ENCODE data around the gene INHBC. TPM values are rescaled to one million over a fixed set of nuclear protein-coding genes. Genes with fewer than 3 reads are reported as not detected.
A peak's percentile ranks its signal among the peaks of the same experiment; 100 is the strongest.
"Not testable (repeated sequence)": the region's sequence is repeated elsewhere in the genome, so short reads cannot be mapped to it uniquely, and the experiment has no call there.

INHBC gene, protein sequence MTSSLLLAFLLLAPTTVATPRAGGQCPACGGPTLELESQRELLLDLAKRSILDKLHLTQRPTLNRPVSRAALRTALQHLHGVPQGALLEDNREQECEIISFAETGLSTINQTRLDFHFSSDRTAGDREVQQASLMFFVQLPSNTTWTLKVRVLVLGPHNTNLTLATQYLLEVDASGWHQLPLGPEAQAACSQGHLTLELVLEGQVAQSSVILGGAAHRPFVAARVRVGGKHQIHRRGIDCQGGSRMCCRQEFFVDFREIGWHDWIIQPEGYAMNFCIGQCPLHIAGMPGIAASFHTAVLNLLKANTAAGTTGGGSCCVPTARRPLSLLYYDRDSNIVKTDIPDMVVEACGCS
- not detected for total RNA-seq

DNA sequence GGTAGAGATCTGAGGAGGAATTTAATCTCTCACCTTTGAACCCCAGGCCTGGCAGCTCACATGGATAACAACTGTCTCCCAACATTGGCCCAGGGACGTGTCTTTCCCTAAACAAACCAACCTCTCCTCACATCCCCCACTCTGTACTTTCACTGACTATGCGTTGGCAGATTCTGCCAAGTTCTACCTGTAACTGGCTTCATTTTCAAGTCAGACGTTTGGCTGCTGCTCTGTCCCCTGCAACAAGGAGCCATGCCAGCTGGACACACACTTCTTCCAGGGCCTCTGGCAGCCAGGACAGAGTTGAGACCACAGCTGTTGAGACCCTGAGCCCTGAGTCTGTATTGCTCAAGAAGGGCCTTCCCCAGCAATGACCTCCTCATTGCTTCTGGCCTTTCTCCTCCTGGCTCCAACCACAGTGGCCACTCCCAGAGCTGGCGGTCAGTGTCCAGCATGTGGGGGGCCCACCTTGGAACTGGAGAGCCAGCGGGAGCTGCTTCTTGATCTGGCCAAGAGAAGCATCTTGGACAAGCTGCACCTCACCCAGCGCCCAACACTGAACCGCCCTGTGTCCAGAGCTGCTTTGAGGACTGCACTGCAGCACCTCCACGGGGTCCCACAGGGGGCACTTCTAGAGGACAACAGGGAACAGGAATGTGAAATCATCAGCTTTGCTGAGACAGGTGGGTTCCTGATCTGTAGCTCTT is at the start of gene INHBC:
TSS of gene INHBC (plus strand) at position 268 of the 707 bp plus-strand sequence. CDS start at position 371, 103 bp downstream.
- H3K36me3 Mint-ChIP-seq, result peaks cover 3% of the 10 kb centered on the region
- peak within 1 kb of the TSS; percentile 89 for H3K27ac Mint-ChIP-seq
- ATAC-seq (no peak), DNase-seq (no peak)
- CTCF ChIA-PET, result interaction anchor here (0.7 to 6.7 kb wide), 10 partner anchors 10 to 347 kb away, joined by 3 to 40 read pairs (median 4); partner anchors contain the start of genes GLI1 and INHBE
- H3K4me1 Mint-ChIP-seq, result peaks cover 30% of the 10 kb centered on the region
- no peaks in the 10 kb centered on the region for H3K9me3 Mint-ChIP-seq (ENCODE audit: low read depth)
- no peaks in the 10 kb centered on the region for H3K27me3 Mint-ChIP-seq
- peak within 1 kb of the TSS; percentile 68 for H3K4me3 Mint-ChIP-seq

DNA sequence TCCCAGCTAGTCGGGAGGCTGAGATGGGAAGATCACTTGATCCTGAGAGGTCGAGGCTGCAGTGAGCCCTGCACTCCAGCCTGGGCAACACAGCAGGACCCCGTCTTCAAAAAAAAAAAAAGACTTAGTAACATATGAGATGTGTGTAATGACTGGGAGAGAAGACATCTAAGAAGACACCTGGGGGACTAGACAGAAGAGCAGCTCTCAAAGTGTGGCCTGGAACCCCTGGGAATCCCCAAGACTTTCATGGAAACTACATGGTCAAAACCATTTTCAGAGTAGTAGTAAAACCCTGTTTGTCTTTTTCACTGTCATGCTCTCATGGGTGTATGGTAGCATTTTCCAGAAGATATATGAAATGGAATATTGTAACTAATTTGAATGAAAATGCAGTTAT is 49.0 kb upstream of the INHBC start:
- CTCF ChIA-PET, result interaction anchor here (0.5 to 1.3 kb wide), 2 partner anchors 18 to 1050 kb away, joined by 3 to 4 read pairs; no protein-coding TSS in a partner anchor
- DNase-seq, result no peak
- peaks cover 2% of the 10 kb centered on the region for H3K4me1 Mint-ChIP-seq

DNA sequence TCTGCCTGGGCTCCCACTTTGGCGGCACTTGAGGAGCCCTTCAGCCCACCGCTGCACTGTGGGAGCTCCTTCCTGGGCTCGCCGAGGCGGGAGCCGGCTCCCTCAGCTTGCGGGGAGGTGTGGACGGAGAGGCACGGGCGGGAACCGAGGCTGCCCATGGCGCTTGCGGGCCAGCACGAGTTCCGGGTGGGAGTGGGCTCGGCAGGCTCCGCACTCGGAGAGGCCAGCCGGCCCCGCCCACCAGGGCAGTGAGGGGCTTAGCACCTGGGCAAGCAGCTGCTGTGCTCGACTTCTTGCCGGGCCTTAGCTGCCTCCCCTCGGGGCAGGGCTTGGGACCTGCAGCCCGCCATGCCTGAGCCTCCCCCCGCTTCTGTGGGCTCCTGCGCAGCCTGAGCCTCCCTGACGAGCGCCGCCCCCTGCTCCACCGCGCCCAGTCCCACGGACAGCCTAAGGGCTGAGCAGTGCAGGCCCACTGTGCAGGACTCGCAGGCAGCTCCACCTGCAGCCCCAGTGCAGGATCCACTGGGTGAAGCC is 48.3 kb upstream of the INHBC start:
- Mint-ChIP-seq H3K27ac (no peak overlapping the region), H3K36me3 (peaks cover 22% of the 10 kb centered on the region), H3K27me3 (no peaks in the 10 kb centered on the region), H3K9me3 (ENCODE audit: low read depth) (no peaks in the 10 kb centered on the region), H3K4me3 (no peak overlapping the region), H3K4me1 (peaks cover 2% of the 10 kb centered on the region)
- ATAC-seq (no peak), DNase-seq (no peak)
- CTCF ChIA-PET, result interaction anchor here (0.5 to 1.3 kb wide), 3 partner anchors 19 to 1050 kb away, joined by 3 to 4 read pairs (median 3); no protein-coding TSS in a partner anchor

More for the DNA sequence above, 49.0 kb upstream of the INHBC start:
- no peaks in the 10 kb centered on the region for H3K9me3 Mint-ChIP-seq (ENCODE audit: low read depth)
- no peak for ATAC-seq
- peaks cover 22% of the 10 kb centered on the region for H3K36me3 Mint-ChIP-seq
- no peaks in the 10 kb centered on the region for H3K27me3 Mint-ChIP-seq
- H3K27ac Mint-ChIP-seq, result no peak overlapping the region
- no peak overlapping the region for H3K4me3 Mint-ChIP-seq

DNA sequence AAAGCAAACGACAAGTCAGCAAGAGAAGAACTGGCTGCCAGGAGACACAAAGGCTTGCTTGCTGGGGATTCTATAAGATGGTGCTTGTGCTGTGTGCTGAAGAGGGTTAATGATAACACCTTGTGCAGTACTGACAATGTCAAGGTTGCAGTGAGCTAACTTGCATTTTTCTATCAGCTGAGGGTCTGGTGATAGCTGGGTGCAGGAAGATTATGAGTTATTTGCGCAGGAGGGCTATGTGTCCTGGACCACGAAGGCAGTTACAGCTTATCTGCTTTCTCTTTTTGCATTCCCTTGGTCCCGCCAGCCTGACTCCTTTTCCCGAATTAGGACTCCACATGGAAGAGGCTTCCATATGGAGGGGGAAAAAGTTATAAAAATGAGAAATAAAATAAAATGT is 46.2 kb upstream of the INHBC start:
- DNase-seq, result no peak
- ATAC-seq, result no peak
- Mint-ChIP-seq H3K9me3 (ENCODE audit: low read depth) (no peaks in the 10 kb centered on the region), H3K27ac (no peak overlapping the region), H3K4me3 (no peak overlapping the region), H3K4me1 (peaks cover 2% of the 10 kb centered on the region), H3K36me3 (peaks cover 30% of the 10 kb centered on the region), H3K27me3 (no peaks in the 10 kb centered on the region)
- CTCF ChIA-PET, result interaction anchor here (0.6 kb wide), 1 partner anchor 48 kb away, joined by 3 read pairs; no protein-coding TSS in a partner anchor

DNA sequence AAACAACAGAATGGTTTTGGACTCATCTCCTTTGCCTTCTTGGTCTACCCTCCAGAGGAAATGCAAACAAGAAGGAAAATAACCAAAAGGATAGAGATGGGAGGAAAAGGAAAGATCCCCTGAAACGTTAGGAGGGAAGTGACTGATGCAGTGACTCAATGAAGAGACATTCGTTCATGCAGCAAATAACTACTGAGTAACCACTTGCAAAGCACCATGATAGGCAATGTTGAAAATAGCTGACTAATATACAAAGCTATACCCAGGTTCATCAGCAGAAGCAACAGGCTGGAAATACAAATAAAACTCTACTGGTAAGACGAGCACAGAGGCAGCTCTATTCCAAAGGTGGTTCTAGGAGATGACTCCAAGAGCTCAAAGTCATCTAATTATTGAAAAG is 45.6 kb upstream of the INHBC start:
- H3K9me3 Mint-ChIP-seq (ENCODE audit: low read depth), result no peaks in the 10 kb centered on the region
- no peak for DNase-seq
- H3K4me3 Mint-ChIP-seq, result no peak overlapping the region
- CTCF ChIA-PET, result no interaction called here
- H3K27me3 Mint-ChIP-seq, result no peaks in the 10 kb centered on the region
- ATAC-seq, result no peak
- peaks cover 34% of the 10 kb centered on the region for H3K36me3 Mint-ChIP-seq
- peaks cover 2% of the 10 kb centered on the region for H3K4me1 Mint-ChIP-seq
- no peak overlapping the region for H3K27ac Mint-ChIP-seq

DNA sequence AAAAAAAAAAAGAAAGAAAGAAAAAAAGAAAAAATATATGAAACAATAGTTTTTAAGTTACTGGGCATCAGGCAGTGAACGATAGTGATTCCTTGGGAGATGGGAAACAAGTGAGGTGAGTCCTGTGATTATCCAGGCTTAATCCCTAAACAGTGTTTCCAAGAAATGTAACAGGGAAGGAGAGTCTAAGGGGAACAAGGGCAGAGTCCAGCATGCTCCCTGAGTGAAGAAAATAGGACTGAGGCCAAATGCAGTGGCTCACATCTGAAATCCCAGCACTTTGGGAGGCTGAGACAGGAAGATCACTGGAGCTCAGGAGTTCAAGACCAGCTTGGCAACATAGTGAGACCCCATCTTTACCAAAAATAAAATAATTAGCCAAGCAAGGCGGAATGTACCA is 44.4 kb upstream of the INHBC start:
- CTCF ChIA-PET, result no interaction called here
- no peak overlapping the region for H3K4me3 Mint-ChIP-seq

DNA sequence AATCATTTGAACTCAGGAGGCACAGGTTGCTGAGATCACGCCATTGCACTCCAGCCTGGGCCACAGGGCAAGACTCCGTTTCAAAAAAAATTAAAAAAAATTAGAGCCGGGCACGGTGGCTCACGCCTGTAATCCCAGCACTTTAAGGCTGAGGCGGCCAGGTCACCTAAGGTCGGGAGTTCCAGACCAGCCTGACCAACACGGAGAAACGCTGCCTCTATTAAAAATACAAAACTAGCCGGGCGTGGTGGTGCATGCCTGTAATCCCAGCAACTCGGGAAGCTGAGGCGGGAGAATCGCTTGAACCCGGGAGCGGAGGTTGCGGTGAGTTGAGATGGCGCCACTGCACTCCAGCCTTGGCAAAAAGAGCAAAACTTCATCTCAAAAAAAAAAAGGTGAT is 39.5 kb upstream of the INHBC start:
- CTCF ChIA-PET, result no interaction called here
- DNase-seq (no peak), ATAC-seq (no peak)
- no peaks in the 10 kb centered on the region for H3K27me3 Mint-ChIP-seq
- no peak overlapping the region for H3K27ac Mint-ChIP-seq
- H3K36me3 Mint-ChIP-seq, result peaks cover 28% of the 10 kb centered on the region
- no peak overlapping the region for H3K4me3 Mint-ChIP-seq
- no peaks in the 10 kb centered on the region for H3K4me1 Mint-ChIP-seq
- no peaks in the 10 kb centered on the region for H3K9me3 Mint-ChIP-seq (ENCODE audit: low read depth)

More for the DNA sequence above, 44.4 kb upstream of the INHBC start:
- Mint-ChIP-seq H3K27ac (no peak overlapping the region), H3K36me3 (peaks cover 39% of the 10 kb centered on the region), H3K9me3 (ENCODE audit: low read depth) (no peaks in the 10 kb centered on the region), H3K27me3 (no peaks in the 10 kb centered on the region), H3K4me1 (peaks cover 2% of the 10 kb centered on the region)
- ATAC-seq (no peak), DNase-seq (no peak)

DNA sequence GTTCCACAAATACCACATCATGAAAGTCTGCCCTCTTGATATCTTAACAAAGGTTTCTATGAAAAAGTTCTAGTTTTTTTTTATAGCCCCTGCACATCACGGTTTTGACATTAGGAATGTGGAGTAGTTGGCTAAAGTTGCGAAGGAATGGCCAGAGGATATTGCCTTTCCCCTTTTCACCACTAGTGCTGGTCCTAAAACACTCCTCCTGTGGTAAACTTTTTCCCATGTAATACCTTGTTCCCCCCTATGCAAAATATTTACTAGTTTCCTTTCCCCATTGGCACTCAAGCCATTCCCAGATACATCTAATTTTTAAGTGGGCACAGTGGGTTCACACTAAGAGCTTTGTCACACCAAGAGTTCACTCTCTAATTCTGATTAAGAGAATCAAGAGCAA is 37.1 kb upstream of the INHBC start:
- ATAC-seq (no peak), DNase-seq (no peak)
- Mint-ChIP-seq H3K36me3 (peaks cover 19% of the 10 kb centered on the region), H3K27ac (no peak overlapping the region), H3K27me3 (no peaks in the 10 kb centered on the region), H3K4me3 (no peak overlapping the region), H3K9me3 (ENCODE audit: low read depth) (no peaks in the 10 kb centered on the region), H3K4me1 (no peaks in the 10 kb centered on the region)
- CTCF ChIA-PET, result no interaction called here

DNA sequence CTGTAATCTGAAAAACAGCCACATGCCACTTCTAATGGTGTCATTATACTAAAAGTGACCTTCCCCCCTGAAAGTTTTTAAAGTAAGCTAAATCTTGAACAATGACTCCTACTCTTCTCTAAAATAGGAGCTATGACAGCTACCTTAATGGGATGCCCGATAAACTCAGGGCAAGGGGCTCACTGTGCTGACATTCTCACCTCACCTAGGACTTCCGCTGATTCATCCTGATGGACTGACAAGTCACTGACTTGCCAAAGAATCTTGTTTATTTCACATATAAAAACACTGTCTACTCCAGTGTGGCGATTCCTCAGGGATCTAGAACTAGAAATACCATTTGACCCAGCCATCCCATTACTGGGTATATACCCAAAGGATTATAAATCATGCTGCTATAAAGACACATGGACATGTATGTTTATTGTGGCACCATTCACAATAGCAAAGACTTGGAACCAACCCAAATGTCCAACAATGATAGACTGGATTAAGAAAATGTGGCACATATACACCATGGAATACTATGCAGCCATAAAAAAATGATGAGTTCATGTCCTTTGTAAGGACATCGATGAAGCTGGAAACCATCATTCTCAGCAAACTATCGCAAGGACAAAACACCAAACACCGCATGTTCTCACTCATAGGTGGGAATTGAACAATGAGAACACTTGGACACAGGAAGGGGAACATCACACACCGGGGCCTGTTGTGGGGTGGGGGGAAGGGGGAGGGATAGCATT is 34.7 kb upstream of the INHBC start:
- DNase-seq; H3K4me3 Mint-ChIP-seq; H3K9me3 Mint-ChIP-seq (ENCODE audit: low read depth); H3K27ac Mint-ChIP-seq; H3K36me3 Mint-ChIP-seq; H3K27me3 Mint-ChIP-seq; ATAC-seq; H3K4me1 Mint-ChIP-seq; CTCF ChIA-PET: not testable (repeated sequence)

DNA sequence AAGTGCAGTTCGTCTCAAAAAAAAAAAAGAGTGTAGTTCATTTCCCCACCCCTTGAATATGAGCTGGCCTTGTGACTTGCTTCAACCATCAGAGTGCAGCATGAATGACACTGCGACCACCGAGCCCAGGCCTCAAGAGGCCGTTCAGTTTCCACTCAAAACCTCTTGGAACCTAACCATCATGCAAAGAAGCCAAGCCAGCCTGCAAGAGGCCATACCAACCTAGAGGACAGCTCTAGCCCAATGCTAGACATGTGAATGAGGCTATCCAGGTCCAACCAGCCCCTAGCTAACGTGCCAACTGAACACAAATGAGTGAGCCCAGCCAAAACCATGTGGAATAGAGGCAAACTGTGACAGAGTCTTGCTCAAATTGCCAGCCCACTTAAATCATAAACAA is 33.4 kb upstream of the INHBC start:
- H3K9me3 Mint-ChIP-seq (ENCODE audit: low read depth), result no peaks in the 10 kb centered on the region
- H3K27ac Mint-ChIP-seq, result no peak overlapping the region
- CTCF ChIA-PET, result interaction anchor here (0.9 to 1.5 kb wide), 5 partner anchors 22 to 56 kb away, joined by 3 to 4 read pairs (median 3); partner anchors contain the start of gene INHBE
- H3K36me3 Mint-ChIP-seq, result peaks cover 3% of the 10 kb centered on the region
- ATAC-seq, result no peak
- H3K4me3 Mint-ChIP-seq, result no peak overlapping the region
- peaks cover 3% of the 10 kb centered on the region for H3K4me1 Mint-ChIP-seq
- H3K27me3 Mint-ChIP-seq, result no peaks in the 10 kb centered on the region
- DNase-seq, result no peak

DNA sequence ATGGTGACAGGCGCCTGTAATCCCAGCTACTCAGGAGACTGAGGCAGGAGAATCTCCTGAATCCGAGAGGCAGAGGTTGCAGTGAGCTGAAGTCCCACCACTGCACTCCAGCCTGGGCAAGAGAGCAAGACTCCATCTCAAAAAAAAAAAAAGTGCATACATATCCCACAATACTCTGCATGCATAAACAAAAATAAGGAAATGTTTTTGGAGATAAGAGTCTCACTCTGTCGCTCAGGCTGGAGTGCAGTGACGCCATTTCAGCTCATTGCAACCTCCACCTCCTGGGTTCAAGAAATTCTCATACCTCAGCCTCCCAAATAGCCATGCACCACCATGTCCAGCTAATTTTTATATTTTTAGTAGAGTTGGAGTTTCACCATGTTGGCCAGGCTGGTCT is 32.4 kb upstream of the INHBC start:
- DNase-seq; H3K27me3 Mint-ChIP-seq; H3K9me3 Mint-ChIP-seq (ENCODE audit: low read depth); H3K4me1 Mint-ChIP-seq; H3K36me3 Mint-ChIP-seq; ATAC-seq; H3K27ac Mint-ChIP-seq; H3K4me3 Mint-ChIP-seq: not testable (repeated sequence)
- CTCF ChIA-PET, result interaction anchor here (0.9 to 1.5 kb wide), 4 partner anchors 23 to 57 kb away, joined by 3 to 4 read pairs (median 3); partner anchors contain the start of gene INHBE

DNA sequence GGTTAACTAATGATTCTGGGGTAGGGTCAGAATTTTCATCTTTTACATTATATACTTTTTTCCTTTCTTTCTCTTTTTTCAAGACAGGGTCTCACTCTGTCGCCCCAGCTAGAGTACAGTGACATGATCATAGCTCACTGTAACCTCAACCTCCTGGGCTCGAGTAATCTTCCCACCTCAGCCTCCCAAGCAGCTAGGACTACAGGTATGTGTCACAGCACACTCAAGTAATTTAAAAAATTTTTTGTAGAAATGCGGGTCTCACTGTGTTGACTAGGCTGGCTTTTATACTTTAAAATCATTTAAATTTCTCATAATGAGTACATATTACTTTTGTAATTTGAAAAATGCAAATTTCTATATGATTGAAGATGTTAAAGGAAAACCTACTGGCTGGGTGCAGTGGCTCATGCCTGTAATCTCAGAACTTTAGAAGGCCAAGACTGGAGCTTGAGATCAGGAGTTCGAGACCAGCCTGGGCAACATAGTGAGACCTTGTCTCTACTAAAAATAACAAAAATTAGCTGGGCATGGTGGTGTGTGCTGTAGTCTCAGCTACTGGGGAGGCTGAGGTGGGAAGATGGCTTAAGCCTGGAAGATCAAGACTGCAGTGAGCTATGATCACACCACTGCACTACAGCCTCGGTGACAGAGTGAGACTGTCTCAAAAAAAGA is 29.5 kb upstream of the INHBC start:
- Mint-ChIP-seq H3K27ac (no peak overlapping the region), H3K4me3 (no peak overlapping the region), H3K27me3 (no peaks in the 10 kb centered on the region), H3K36me3 (peaks cover 5% of the 10 kb centered on the region), H3K4me1 (peaks cover 3% of the 10 kb centered on the region), H3K9me3 (ENCODE audit: low read depth) (no peaks in the 10 kb centered on the region)
- CTCF ChIA-PET, result interaction anchor here (1.3 kb wide), 1 partner anchor 25 kb away, joined by 5 read pairs; no protein-coding TSS in a partner anchor
- no peak for DNase-seq
- no peak for ATAC-seq

All from activated CD8-positive, alpha-beta memory T cell treated with anti-CD3 and anti-CD28 coated beads, Interleukin-2, amount 10 ng/mL, durations not matched to agents 7 days and 5 days (primary cell).